Measurements from ENCODE around the gene ZNF207.
"Not testable (repeated sequence)": the region's sequence is repeated elsewhere in the genome, so short reads cannot be mapped to it uniquely, and the experiment has no call there.

The ZNF207 gene

GRCh38 chr17:32388613-32389459, 38.9 kb downstream of the ZNF207 start:
- no peak for DNase-seq

GRCh38 chr17:32393904-32394303, 43.9 kb downstream of the ZNF207 start:
- DNase-seq = no peak

GRCh38 chr17:32396343-32396742, 46.4 kb downstream of the ZNF207 start:
- no peak for DNase-seq

- DNase-seq = no peak
Measured at GRCh38 chr17:32398946-32399345, 49.0 kb downstream of the ZNF207 start.

- not testable (repeated sequence) for DNase-seq
Measured at GRCh38 chr17:32410085-32410484, 60.1 kb downstream of the ZNF207 start.

GRCh38 chr17:32426894-32427293, 76.9 kb downstream of the ZNF207 start:
- no peak for DNase-seq

- DNase-seq = no peak
Measured at GRCh38 chr17:32429598-32429997, 79.6 kb downstream of the ZNF207 start.

Measured in NCI-H1105 (cell line).